NCI-H128 (cell line): Measurements from ENCODE around the gene PTGR1.
"Not testable (repeated sequence)": the region's sequence is repeated elsewhere in the genome, so short reads cannot be mapped to it uniquely, and the experiment has no call there.

Experiments
- DNase-seq: peaks from one replicate; lab custom pipeline; 2025; ENCODE audit not compliant: unreplicated experiment; lab: John Stamatoyannopoulos, UW

PTGR1 gene

DNA sequence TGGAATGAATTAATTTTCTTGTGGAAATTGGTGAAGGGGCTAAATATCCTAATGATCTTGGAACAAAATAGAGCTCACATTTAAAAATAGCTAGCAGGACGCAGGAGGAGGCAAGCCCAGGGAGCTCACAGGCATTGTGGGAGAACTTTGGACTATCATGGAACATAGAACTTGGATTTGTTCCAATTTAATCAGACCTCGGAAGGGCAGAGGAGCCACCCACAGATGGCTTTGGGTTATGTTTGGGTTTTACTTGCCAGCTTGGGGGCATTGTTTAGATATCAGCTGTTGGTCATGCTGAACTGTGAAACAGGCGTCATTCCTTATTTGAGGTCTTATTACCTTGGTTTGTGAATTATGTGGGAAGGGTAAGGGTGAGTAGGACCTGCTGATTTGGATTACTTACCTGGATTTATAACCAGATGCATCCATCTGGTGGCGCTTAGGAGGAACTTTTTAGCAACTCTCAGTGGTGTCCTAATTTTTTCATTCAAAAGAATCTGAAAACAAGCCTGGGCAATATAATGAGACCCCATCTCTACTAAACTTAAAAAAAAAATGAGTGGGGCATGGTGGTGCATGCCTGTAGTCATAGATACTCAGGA is 14.1 kb upstream of the PTGR1 start:
- no peak for DNase-seq

DNA sequence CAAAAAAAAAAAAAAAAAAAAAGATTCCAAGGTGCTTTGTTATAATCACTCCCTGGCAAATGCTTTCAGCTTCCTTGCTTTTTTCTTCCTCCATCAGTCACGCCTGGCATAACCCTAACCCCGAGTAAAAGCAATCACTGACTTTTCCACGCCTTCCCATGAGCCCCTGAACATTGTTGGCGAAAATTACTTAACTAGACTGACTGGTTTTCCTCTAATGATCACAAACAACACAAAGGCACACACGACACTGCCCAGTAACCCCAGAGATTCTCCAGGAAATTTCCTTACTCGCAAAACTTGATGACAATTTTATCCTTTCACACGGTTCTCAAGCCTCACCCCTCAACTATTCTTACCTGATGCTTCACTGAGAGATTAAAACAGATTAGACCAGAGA is 11.4 kb upstream of the PTGR1 start:
- DNase-seq: no peak

DNA sequence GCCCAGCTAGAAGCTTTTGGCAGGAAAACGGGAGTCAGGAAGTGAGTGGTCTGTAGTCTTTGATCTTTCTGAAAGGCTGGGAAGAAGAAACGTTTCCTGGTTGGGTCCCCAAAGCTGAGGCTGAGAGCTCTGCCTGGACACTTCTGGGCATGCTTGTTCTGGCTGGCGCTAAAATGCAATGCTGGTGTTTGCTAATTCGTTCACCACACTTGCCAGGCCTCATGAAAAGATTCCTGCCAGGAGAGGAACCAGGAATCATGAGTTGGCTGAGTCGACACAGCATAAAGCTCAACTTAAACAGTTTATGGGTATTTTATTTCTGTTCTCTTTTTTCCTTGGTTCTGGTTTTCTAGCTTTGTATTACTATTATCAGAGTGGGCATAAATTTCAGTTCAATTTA is 10.7 kb upstream of the PTGR1 start:
- DNase-seq: no peak

DNA sequence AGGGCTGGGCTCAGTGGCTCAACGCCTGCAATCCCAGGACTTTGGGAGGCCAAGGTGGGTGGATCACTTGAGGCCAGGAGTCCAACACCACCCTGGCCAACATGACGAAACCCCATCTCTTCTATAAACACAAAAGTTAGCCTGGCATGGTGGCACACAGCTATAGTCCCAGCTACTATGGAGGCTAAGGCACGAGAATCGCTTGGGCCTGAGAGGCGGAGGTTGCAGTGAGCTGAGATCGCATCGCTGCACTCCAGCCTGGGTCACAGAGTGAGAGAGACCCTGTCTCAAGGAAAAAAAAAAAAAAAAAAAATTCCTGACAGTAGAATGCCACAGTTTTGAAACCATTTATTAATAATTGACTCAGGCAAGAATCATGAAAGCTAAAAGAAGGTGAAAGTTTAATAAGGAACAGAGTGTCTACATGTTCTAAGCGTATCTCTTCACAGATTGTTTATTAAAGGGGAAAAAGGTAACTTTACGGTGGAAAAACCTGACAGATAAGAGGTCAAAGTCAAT is 5.7 kb upstream of the PTGR1 start:
- DNase-seq: no peak

DNA sequence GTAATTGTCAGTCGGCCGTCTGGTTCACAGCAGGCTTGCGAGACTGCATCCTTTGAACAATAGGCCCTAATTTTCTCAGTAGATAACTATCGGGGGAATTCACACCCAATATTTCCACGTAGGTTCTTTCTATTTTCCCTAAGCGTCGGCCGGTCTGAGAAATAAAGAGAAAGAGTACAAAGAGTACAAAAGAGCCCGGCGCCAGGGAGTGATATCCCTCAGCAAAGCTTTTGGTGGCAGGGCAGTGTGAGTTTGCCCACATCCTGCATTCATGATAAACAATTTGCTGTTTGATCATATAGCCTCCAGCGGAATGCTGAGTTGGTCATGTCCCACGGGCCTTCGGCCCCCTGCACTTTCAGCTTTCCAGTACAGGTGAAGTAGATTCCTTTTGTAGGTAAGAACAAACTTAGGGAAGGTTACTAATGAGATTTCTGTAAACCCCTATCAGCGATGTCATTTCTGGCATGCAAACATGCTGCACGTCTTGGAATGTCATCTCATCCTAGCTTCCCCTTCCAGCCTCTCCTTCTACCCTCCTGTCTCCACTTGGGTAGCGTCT is 4.7 kb upstream of the PTGR1 start:
- DNase-seq: no peak

DNA sequence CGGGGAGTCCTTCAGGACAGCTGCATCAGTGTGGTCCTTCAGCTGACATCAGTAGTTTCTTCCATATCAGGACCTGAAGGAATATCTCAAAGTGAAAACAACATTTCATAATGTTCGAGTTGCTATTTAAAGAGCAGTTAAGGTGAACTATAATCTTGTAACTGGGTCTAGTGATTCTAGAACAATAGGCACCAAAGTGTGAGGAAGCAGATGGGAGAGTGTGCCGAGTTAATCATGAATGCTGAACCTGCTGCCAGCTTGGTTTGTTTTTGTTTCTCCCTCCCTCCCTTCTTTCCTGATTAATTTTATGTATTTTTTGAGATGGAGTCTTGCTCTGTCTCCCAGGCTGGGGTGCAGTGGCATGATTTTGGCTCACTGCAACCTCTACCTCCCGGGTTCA is 3.6 kb upstream of the PTGR1 start:
- no peak for DNase-seq

DNA sequence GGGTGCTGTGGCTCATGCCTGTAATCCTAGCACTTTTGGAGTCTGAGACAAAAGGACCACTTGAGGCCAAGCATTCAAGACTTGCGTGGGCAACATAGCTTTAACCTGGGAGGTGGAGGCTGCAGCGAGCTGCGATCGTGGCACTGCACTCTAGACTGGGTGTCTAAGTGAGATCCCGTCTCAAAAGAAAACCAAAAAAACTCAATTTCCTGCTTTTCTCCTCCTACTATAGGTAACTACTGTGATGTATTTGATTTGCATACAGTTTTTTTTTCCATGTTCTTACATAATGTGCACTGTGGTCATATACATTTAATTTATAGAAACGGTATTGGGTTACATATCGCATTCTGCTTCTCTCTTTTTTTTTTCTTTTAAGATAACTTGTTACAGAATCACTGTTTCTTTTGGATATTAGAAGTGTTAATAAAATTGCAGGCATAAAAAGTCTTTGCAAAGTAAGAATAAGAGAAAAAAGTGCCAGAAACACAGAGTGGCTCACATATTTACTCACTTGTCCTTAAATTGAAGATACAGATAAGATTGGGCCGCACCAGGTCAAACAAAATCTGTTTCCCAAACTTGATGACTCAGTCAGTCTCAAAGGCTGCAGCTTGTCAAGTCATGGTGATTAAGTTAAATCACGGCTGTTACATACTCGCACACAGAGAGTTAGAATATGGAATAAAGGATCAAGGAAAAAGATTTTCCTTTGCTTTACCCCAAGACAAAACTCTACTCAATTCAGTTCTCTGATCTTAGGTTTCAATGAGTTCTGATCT is 2.0 kb upstream of the PTGR1 start:
- DNase-seq: no peak

DNA sequence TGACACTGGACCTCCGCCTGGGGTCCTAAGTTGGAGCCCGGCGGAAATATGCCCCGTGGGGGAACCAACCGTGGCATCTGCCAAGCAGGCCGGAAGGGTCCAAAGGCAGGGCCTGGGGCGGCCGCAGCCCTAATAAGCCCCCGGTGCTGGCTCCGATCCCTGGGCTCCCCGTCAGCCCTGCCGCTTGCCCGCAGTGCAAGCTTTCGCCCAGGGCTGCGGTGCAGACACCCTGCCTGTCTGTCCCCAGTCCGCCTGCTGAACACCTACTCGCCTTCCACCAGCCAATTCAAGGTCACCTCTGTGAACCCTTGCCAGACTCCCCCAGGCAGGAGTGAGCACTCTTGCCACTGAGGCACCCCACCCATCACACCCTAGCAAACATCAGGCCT is 502 bp upstream of the PTGR1 start:
- no peak for DNase-seq

DNA sequence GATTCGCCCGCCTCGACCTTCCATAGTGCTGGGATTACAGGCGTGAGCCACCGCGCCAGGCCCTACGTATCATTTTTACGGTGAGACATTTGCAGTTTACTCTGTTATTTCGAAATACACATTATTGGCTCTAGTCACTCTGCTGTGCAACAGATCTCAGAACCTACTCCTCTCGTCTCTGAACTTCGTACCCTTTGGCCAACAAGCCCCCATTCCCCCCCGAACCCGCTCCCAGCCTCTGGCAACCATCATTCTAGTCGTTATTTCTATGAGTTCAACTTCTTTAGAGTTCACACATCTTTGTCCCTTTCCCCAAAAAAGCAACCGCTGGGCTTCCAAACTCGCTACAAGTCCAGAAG is 735 bp downstream of the PTGR1 start:
- no peak for DNase-seq

DNA sequence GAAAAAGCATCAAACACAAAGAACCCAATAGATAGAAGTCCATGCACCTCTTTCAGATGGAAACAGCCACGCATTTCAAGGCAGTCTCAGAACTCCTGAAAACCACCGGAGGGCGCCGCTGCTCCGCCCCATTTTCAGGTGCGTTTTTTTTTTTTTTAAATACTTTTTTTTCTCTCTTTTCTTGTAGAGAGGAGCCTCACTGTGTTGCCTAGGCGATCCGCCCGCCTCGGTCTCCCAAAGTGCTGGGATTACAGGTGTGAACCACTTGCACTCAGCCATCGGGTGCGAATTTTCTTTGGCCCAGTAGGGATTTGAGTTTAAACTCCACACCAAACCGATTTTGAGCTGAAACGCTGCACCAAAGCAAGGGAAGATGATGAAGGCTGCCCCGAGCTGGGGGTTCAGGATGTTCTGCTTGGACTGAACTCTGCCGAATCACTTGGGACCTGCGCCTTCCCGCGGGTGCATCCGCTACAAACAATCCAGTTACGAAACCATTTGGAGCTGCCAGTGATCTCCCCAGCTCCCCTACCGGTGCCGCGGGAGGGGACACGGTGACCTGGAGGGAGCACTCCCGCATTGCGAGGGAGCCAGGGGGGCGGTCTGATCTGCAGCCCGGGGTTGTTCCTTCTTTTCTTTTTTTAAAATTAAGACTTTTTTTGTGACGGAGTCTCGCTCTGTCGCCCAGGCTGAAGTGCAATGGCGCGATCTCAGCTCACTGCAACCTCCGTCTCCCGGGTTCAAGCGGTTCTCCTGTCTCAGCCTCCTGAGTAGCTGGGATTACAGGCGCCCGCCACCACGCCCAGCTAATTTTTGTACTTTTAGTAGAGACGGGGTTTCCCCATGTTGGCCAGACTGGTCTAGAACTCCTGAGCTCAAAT is 1.4 kb downstream of the PTGR1 start:
- no peak for DNase-seq

DNA sequence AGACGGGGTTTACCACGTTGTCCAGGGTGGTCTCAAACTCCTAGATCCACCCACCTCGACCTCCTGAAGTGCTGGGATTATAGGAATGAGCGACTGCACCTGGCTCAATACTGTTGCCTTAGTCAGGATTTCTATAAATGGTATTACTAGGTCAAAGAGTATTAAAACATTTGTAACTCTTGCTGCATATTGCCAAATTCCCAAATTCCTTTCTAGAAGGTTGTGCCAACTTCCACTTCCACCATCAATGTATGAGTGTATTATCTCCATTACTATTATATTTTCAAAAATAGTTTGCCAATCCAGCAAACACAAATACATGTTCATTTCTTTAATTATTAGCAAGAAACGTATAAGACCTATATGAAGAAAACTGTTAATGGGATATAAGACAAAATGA is 10.6 kb downstream of the PTGR1 start:
- no peak for DNase-seq

DNA sequence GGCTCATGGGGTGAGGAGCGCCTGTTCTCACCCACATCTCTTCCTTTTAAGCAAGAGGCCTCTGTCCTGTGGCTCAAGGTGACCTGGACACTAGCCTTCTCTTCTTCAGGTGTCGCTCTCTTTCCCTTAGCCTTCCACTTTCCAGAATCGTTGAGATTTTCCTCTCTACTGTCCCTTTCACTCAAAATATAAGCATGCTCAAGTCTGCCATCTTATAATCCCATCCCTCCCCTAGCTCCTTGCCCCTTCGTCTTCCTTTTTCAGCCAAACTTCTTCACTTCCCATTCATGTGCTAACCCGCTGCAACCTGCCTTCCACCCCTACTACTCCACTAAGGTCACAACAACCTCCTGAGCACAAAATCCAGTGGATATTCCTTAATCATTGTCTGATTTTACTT is 13.1 kb downstream of the PTGR1 start:
- no peak for DNase-seq

DNA sequence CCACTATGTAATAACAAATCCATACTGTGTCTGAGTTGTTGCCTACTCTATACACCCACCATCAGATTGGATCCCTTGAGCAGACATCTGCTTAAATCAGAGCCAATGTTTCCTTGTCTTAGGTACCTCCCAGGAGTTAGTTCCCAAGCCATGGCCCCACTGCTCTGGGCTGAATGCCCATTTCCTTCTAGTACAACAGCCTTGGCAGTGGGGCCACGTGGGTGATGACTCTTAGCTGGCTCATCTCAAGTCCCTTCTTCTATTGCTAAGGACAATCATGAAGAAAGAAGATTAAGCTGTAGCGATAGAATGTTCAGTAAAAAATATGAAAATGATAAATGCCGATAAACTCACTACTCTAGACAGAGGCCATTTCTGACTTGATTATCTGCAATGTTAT is 16.6 kb downstream of the PTGR1 start:
- DNase-seq: no peak

DNA sequence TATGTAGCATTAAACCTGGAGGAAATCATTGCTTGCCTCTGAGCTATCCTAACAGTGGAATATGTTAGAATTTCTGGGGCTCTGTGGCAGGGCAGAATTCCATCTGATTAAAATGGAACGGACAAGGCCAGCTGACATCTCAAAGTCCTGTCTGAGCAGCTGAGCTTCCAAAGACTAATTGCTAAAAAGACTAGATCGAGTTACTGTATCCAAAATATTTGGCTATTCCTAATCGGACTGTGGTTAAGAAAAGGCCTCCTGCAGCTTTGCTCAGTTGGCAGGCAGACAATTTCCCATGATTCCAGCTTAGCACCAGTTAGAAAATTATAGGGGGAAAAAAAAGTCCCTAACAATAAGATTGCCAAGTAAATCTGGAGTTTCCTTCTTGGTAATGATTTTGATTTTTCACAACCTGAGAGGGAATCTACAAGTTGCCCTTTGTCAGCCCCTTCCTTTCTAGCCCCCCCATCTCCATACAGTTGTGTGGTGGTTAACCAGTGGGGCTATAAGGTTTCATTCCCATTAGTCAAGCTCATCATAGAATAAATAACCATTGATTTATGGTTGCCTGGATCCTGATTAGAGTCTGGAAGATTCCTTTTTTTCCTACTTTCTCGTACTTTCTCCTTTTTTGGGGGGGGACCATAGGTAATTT is 26.4 kb downstream of the PTGR1 start:
- no peak for DNase-seq

DNA sequence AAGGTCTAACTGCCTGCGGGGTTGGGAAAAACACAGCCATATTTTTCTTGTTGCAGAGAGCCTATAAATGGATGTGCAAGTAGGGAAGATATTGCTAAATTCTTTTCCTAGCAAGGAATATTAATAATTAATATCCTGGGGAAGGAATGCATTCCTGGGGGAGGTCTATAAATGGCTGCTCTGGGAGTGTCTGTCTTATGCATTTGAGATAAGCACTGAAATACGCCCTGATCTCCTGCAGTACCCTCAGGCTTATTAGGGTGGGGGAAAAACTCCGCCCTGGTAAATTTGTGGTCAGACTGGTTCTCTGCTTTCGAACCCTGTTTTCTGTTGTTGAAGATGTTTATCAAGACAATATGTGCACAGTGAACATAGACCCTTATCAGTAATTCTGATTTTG is 31.3 kb downstream of the PTGR1 start:
- not testable (repeated sequence) for DNase-seq

DNA sequence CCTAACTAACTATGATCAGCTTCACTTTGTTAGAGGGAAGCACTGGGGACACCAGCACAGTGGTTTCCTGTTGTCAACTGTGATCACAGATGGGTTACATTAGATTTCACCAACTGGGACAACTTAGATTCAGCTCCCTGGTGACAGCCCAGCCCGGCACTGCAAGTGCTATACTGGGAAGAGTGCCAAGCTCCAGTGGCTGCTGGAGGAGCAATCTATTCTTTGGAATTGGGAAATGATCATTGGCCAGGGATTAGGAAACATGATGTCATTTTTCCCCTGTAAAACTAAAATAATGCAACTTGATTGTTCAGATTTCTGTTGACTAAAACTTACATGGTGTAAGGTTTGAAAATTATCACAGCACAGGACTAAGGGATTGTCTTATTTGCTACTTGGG is 33.2 kb downstream of the PTGR1 start:
- no peak for DNase-seq

DNA sequence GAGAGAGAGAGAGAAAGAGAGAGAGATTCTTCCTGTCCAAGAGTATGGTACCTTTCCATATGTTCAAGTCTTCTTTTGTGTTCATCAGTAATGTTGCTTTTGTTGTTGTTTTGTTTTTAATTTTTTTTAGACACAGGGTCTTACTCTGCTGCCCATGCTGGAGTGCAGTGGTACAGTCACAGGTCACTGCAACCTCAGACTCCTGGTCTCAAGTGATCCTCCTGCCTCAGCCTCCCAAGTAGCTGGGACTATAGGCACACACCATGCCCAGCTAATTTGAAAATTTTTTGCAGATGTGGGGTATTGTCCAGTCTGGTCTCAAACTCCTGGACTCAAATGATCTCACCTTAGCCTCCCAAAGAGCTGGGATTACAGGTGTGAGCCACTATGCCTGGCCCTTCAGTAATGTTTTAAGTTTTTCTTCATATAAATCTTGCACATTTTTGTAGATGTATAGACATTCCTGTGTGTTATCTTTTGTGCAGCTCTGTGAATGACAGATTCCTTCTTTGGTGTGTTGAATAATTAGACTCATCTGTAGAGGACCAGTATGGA is 38.2 kb downstream of the PTGR1 start:
- DNase-seq: no peak

DNA sequence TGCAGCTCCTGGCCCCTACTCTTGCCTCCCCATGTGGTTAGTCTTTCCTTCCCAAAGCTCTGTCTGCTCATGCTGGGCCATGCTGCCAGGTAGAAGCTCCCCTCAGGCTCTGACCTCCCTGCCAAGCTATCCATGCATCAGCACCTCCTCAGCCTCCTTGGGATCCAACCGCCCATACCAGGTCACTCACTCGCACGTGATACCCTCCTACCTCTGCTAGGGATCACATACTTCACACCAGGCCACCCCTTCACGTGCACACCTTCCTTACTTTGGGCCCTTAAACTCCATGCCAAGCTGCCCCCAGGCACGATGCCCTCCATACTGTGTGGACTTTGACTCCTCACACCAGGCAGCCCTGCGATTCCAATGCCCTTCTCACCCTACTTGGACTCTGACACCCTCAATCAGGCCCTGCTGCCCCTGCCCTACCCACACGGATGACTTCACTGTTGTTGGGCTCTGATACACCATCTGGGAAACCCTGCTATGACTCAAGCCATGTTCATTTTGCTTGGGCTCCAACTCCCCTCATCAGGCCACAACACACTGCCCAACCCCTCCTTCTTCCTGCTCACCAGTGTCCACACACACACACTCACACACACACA is 40.3 kb downstream of the PTGR1 start:
- no peak for DNase-seq

DNA sequence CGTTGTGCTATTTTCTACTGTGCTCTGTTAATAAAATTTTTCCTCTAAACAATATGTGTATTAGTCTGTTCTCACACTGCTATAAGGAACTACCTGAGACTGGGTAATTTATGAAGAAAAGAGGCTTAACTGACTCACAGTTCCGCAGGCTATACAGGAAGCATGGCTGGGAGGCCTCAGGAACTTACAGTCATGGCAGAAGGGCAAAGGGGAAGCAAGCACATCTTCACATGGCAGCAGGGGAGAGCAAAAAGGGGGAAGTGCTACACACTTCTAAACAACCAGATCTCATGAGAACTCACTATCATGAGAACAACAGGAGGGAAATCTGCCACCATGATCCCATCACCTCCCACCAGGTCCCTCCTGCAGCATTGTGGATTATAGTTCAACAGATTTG is 44.0 kb downstream of the PTGR1 start:
- not testable (repeated sequence) for DNase-seq

DNA sequence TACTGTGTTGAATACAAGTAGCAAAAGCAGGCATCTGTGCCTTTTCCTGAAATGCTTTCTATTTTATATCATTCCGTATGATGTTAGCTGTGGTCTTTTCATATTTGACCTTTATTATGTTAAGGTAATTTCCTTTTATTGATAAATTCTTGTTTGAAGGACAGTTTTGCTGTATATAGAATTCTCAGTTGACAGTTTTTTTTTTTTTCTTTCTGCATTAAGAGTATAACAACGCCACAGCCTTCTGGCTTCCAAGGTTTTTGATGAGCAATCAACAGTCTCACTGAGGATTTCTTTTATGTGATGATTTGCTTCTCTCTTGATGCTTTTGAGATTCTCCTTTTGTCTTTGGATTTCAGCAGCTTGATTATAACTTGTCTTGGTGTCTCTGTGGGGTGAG is 50.8 kb downstream of the PTGR1 start:
- no peak for DNase-seq
